ENCODE results near the gene HOXB6.

Gene HOXB6

DNA sequence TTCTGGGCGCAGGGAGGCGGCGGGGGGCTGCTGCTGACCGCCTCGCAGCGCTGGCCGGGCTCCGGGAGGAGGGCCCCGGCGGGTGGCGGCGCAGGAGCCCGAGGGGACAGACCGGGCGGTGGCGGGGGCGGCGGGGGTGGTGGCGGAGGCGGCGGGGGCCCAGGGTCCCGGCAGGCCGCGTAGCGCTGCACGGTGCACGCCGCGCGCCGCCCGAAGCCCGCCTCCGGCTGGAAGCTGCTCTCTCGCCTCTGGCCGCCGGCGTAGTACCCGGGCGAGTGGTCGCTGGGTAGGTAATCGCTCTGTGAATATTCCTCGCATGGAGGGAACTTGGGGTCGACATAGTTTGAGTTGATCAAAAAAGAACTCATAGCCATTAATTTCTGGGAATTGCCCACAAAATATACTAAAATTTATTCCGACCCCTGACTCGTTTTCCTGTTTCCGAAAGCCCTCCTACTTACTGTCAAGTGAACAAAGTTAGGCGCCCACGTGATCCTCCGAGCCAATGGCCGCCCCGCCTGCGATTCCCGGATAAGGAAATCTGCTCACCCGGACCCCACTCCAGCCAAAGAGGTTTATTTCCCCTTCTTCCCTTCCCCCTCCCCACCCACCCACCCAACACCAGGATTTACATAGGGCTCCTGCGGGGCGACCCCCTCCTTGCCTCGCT, 26.7 kb downstream of the HOXB6 start, which contains the start of gene HOXB4:
HOXB4 (minus strand) TSS at position 405 of the 670 bp plus-strand sequence; CDS start at position 374, 31 bp downstream.
- no peak for DNase-seq

DNA sequence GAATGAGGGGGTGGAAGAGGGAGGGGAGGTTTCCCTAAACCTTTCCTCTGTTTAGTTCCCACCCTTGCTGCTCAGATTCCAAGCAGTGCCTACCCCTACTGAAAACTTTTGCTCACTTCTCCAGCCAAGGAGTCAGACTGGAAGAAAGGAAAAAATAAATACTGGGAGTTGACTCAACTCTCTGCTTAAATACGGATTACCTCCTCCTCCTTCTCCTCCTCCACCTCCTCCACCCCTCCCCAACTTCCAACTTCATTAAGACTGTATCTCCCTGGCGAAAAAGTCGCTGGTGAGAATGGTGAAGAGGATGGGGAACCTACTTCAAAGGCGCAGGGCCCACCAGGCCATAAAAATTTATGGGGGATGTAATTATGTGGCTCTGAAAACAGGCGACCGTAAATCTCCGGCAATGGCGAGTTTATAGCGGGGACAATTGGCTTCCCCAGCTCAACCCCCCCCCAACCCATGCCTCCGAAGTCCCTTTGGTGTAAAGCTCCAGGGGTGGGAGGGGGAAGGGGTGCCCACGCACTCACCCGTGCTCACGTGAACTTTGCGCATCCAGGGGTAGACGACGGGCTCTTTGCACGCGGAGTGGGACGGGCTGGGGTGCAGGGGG, 27.3 kb downstream of the HOXB6 start:
- no peak for DNase-seq

DNA sequence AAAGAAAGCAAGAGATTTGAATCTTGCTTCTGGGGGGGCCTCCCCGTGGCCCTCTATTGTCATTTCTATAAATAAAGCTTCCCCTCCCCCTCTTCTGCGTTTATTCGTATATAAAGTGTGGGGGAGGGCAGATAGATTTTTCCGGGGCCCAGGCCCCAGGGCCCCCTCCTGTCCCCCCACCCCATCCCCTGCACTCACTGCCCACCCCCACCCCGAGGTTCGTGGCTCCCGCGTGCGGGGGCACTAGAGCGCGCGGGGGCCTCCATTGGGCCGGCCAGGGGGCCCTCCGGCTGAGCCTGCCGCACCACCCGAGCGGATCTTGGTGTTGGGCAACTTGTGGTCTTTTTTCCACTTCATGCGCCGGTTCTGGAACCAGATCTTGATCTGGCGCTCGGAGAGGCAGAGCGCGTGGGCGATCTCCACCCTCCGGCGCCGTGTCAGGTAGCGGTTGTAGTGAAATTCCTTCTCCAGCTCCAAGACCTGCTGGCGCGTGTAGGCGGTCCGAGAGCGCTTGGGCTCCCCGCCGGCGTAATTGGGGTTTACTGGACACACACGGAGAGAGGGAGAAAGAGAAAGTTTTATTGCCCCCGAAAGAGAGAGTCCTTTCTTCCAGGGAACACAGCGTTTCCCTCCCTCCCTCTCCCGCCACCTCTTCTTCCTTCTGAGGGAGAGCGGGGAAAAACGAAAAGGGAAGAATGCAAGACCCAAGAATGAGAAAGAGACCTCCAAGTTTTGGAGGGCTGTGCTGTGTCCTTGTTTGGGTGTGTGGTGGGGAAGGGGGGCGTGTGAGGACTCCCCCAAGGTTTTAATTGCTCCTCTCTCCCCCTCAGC, 28.1 kb downstream of the HOXB6 start:
- no peak for DNase-seq

DNA sequence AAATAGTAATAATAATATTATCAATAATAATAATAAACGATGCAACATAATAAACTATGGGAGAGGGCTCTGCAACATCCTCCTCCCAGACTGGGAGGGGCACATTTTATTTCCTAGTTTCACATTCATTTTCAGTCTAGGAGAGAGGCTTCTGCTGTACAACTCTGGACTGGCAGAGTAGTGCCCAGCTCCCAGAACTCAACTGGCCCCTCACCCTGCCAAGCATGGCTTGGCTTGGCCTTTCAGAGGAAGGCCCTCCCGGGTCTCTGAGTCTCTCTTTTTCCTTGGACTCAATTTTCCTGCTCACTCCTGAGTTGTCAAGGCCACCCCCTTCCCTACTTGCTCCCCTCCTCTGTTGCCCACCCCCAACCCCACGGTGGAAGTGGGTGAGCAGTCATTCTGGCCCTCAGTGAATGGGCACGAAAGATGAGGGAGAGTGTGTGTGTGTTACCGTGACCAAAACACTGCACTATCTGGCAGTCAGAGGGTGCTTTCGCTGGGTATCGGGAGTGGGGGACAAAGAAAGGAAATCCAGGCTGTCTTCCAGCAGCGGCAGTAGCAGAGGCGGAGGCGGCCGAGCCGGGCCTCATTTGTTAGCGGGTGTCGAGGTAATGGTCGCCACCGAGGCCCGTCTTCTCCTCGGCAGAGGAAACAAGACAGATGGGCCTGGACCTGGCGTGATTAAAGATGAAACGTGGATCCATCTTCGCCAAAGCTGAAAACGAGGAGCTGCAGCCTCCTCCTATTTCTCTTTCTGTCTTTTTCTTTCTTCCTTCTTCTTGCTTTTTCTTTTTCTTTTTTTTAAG, 28.9 kb downstream of the HOXB6 start:
- no peak for DNase-seq

DNA sequence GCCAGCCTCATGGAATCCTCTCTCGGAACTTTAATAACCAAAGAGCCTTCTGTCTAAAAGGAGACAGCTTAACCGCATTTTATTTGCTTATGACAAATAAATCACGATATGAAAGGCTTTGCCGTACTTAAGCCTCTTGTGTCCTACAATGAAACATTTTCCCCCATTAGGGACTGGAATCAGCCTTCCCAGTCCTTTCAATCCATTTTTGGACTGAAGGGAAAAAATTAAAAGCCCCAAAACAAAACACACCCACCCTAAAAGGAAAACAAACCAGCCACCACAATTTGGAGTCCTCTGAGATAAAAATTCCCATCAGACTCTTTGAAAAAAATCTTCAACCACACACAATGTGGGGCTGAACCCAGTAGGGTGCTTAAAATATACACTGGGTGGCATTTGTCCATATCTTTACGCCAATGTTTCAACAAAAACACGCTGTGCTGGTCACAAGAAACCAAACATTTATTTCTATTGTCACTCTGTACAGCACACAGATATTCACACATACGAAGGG, 29.7 kb downstream of the HOXB6 start:
- DNase-seq = no peak

DNA sequence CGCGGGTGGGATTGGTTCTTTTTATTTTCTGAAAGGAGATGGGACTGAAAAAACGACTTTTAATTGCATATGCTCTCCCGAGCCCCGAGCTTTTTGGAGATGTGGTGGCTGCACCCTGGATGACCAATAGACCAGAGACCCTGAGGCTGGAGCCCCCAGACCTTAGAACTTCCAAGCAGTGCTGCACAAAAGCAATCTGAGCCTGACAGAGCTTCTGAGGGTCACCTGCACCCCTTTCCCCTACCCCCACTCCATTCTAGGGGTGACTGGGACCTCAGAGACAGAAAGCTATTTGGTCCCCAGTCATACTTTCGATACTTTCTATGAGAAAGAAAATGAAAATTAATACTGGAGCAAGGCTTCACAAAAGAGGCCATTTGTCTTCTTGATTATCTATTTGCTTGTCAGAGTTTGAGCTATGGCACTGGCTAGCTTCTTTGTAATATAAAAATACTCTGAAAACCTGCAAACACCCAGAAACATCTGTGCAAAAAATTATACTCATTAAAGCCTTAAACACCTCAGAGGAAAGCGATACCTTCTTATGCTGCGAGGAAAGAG, 30.2 kb downstream of the HOXB6 start:
- no peak for DNase-seq

DNA sequence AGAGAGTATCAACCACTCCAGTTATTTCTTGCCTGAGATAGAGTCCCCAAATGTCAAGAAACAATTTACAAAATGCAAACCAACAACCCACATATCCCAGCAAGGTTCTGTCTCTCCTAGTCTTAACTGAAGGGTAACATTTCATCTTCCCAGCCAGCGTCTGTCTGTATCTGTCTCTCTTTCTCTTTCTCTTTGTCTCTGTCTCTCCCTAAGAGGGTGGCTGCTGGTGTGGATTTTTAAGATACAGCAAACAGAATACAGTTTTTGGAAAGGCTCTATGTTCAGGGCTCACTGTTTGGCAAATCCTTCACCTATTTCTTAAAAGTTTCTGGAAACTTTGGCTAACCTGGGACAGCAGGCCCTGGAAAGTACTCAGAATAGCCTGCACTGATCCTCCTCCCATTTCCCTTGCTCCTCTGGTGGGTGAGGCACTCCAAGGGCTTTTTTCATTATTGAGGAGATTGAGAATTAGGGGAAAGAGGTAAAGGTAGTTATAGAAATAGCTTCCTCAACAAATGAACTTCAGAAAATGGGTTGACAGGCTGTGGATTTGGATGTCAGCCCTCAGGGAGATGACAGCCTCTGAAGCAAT, 32.9 kb downstream of the HOXB6 start:
- DNase-seq = no peak

DNA sequence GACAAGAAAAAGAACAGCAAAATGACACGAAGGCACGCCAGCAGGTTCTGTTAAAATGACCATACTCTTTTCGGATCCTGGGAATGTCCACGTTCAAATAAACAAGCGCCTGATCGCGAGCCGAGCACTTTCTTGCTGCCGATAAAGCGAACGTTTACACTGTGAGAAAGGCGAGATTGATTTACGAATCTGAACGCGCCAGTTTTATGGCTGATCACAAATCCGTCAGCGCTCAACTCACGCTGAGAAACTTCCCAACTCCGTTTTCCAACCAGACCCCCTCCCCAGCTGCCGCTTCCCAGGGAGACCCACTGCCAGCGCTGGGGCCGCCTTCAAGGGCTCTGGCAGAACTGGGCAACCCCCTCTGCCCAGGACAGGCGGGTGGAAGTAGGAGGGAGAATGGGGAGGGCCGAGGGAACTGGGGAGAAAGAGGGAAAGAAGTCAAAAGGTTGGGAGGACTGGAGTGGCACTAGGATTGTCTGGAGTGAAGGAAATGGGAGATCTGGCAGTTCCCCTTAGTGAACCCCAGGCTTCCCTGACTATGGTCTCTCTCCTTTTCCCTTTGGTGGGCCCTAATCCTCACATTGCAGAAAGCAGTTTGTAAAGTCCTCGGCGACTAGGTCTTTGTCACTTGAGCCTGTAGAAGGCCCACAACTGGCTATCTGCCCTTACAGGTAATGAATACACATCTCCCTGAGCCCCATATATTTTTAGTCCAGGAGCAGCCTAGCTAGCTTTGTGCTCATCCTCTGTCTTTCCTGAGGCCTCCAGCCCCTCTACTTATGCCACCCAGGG, 33.6 kb downstream of the HOXB6 start:
- DNase-seq = no peak

DNA sequence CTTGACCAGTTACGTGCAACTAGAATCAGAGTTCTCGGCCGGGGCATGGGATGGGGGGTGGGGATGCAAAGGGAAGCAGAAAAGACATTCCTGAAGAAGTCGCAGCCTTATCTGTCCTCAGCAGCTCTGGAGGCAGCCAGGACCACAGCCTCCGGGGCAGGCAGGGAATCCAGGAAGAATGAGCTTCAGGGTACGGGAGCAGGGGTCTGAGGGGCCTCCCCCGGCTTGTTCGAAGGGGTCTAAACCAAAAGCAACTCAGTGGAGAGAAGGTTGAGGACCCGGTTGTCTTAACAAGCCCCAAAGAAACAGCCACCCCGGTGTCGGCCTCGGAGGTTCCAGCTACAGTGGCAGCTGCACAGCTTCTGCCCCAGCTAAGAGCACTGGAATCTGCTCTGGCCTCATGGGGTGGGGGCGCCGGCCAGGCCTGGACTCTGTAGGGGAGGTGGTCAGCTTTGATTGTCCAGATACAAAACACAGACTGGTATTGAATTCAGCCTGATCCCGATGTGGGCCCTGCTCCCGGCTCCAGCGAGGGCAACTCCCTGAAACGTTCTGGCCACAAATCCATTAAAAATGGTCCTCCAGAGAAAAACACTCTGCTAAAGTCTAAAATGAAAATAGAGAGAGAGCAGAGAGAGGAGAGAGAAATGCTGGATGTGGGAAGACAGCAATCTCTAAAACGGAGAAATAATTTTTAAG, 34.3 kb downstream of the HOXB6 start:
- DNase-seq = no peak

DNA sequence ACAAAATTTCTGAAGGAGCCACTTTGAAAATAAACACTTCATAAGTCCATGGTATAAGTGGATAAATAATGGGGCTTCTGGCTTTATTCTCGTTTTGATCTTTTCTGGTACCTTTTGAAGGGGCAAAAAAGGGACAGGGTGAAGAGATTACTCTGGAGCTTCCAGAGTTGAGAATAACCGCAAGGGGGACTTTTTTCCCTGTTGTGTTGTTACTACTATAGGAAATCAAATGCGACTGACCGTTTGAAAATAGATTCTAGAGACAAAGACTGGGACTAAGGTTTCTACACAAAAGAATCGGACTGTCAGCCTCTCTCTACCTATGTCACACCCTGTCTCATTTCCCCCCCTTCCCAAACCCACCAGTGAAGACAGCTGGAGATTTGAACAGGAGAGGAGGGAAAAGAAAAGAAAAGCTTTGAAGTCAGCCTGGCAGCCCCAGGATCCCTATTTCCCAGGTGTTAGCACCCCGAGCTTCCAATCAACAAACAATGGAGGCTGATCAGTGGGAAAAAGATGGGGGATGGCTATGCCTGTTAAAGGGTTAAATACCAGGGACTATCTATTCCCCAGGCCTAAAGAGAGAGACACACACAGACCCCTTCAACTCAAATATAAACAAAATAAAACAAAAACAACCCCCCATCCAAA, 35.0 kb downstream of the HOXB6 start:
- DNase-seq = no peak

DNA sequence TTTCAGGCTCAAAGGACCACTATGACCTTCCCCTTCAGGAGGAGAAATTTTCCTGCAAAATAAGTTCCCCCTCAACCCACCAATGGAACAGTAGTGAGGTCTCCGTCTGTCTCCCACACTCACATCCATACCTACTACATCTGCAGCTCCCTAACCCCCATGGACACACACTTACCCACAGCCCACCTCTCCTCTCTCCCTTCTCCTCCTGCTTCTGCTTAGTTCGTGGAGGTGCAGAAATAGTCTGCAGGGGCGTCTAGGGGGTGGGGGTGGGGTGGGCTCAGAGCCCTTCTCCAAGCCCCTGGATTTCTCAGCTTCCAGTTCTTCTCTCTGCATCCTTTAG, 35.6 kb downstream of the HOXB6 start:
- no peak for DNase-seq

DNA sequence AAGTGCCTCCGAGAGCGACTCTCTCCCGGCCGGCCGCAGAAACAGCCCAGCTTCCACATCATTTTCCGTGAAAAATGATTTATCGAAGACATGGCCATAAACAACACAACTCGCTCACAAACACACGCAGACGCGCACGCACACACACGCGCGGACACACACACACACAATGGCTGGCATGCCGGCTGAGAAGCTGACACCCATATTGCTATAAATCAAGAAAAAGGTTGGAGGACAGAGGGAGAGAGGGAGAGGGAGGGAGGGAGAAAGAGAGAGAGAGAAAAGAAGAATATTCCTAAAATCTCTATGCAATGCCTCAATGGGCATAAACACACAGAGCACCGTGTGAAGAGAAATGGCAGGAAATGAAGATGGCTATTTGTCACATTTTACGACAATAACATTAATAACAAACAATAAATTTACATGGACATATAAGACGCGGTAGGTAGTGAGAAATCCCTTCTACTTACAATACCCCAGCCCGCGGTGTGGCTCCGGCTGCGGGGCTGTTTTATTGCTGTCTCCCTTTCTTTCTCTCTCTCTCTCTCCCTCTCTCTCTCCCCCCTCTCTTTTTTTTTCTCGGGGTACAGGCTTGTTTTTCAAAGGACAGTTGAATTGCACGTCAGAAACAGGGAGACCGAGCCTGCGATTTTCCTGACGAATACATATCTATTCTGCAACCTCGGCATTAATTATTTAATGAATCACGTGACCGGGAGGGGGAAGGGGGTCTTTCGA, 36.1 kb downstream of the HOXB6 start:
- no peak for DNase-seq

DNA sequence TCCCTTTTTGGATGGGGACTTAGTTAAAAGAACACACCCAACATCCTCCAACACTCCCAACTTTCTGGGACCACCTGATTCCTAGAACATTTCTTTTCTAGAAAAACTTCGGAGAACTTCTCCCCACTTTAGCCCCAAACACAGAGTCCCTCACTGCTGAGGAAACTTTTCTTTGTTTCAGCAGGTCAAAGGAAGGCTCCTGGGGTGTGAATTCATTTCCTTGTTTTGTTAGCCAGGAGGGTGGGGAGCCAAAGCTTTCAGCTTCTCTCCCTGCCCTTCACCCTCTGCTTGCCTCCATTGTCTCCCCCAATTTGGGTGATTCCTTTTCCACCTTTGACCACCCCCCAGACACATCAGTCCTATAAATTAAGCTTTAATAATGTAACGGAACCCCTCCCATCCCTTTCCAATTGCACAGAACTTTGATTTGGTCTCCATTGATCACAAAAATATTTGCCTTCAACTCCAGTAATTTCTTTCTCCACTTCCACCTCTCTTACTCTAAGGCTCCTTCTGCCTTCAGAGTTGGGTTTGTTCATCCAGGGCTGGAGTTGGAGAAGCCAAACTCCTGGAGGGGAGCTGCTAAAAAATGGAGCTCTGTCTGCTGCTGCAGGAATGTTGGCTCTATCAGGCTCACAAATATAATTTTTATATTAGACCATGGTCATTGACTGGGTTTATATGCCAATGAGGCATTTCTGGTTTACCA, 37.0 kb downstream of the HOXB6 start:
- DNase-seq = no peak

DNA sequence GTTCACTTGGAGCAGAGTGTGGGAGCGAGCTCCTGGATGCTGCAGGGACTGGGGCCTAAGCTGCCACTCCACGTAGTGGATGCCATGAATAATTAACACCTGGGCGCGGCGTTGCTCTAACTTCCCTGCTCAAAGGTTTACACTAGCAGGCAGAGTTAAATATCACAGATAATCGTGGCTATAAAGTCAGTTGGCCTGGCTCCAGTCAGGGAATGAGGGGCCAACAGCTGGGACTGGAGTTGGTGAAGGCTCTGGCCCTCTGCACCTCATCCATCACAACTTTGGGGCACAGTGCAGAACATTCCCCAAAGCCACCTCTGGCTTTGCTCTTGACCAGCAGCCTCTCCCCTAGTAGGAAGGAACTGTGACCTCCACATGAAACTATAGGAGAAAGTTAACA, 37.6 kb downstream of the HOXB6 start:
- no peak for DNase-seq

DNA sequence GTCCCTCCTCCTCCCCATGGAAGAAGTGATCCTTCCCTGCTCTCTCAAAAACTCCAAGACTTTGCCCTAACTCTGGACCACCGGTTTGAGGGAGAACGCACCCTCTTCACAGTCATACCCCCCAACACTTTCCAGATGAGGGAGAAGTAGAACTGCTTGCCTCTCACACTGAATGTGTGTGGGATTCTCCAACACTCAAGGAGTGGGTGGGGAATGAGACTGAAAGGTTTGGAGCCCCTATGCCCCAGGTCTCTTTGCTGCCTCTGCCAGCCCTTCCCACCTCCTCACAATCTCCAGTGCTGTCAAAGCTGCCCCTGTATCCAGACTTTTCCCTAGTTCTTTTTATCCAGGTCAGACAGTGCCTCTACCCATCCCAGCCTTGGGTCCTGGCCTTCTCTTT, 38.1 kb downstream of the HOXB6 start:
- DNase-seq = no peak

DNA sequence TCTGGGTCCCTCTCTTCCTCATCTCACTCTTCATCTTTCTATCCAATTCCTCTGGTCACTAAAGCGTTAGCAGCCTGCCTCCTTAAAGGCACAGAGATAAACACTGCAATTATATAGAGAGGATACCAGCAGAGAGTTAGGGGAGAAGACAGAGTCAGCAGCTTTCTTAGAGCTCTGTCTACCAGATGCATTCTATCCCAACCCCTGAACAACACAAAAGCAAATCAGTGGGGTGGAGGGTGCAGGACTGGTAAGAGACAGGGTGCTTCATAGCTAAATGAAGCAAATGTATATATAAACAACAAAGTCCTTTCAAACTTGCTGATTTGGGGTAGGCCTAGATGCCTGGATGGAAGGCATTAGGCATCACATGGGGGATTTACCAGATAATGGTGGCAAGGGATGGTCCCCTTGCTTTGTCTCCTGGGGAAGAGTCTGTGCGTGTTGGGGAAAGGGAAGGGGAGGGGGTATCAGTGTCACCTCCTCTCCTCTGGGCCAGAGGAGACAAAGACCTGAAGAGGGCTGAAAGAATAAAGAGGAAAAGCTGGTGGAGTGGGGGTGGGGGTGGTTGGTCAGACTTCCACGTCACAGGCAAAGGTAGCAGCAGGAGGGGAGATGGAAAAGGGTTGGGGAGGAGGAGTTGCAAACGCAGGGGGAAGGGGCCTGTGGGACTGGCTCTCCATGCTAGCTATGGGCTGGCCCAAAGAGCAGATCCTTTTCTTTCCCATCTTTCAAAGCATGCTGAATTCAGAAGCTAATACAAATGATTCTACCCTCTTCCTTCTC, 38.7 kb downstream of the HOXB6 start:
- no peak for DNase-seq

DNA sequence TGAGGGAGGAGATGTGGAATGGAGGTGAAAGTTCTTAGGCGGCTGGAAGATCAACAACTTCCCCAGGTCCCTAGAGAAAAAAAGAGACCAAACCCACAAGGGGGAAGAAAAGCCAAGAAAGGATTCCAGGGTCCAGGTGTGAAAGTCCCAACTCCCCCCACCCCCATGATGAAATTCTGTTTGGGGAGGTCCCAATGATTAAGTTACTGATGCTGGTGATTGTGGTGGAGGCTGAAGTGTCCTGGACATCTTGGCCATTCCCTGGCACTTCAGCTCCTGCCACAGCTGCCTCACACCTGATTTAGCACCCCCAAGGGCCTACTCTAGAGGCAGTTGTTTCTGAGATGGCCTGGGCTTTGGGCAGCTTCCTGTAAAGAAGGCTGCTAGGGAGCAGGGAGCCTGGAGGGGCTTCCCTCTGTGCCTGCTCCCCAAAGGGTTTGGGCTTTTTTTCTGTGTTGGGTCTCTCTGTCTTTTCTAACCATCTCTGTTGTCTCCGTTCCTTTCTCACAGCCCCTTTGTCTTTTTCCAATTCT, 39.7 kb downstream of the HOXB6 start:
- DNase-seq = no peak
